PFSK-1 (cell line): ENCODE measurements around the gene DNAJB11.

Experiments
- FOXP2 ChIP-seq: optimal IDR thresholded peaks from 2 replicates; pipeline ENCODE3; 2011; ENCODE audit warnings: borderline replicate concordance, control low read depth, inconsistent platforms; ENCODE audit not compliant: insufficient read depth; ENCODE audit errors: extremely low read length, extremely low read depth
- POLR2AphosphoS5 ChIP-seq: IDR thresholded peaks from 2 replicates; pipeline ENCODE4 v1.6.1; 2012; ENCODE audit warnings: low read depth, mild to moderate bottlenecking, control low read depth, low read length, moderate library complexity
- SIN3A ChIP-seq: IDR thresholded peaks from 2 replicates; pipeline ENCODE4 v1.6.1; 2012; ENCODE audit warnings: mild to moderate bottlenecking, low read length, moderate library complexity, borderline replicate concordance; ENCODE audit not compliant: insufficient read depth
- TAF1 ChIP-seq: IDR thresholded peaks from 2 replicates; pipeline ENCODE4 v1.6.1; 2012; ENCODE audit warnings: low read length, control low read depth, borderline replicate concordance; ENCODE audit not compliant: insufficient read depth
- TF ChIP-seq, protein P1 (sequence below), 2 experiments: IDR thresholded peaks; 2 replicates each; pipeline versions ENCODE4 v1.6.1 to v1.8.0; 2011 to 2012; ENCODE audit warnings: low read depth in 2 of 2, low read length in 2 of 2, control low read depth in 1 of 2, inconsistent platforms in 1 of 2, mild to moderate bottlenecking in 1 of 2, moderate library complexity in 1 of 2; ENCODE audit not compliant: insufficient read depth in 1 of 2

DNAJB11 gene

DNA sequence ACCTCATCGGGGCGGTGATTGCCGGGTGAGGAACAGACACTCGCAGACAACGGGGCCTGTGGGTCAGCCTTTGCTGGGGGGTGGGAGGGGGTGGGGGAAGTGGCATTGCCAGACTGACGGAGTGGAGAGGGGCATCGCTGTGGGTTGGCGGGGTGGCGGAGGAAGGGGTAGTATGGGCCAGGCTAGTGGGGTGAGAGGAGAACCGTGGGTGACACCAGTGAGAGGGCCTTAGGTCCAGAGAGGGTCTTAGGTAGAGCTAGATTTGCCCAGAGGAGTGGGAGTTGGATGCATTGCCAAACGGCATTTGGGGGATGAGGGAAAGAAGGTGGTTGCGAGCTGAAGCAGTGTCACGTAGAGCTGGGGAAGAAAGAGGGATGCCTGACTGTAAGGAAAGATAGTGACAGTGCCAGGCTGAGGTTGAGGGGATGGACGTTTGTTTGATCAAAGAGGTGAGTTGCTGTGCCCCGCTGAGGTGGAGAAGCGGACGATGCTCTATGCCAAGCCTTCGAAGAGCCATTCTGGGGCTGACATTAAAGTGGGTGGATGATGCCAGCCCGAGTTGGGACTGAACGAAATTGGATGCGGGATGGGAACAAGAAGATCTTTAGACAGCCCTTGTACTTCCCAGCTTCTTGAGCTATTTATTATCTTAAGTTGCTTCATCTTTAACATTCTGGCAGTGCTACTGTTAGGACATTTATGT is 572 bp downstream of the DNAJB11 start:
- TF ChIP-seq SIN3A (no peak), FOXP2 (no peak), POLR2AphosphoS5 (no peak), TAF1 (no peak)
- TF ChIP-seq, protein P1, sequence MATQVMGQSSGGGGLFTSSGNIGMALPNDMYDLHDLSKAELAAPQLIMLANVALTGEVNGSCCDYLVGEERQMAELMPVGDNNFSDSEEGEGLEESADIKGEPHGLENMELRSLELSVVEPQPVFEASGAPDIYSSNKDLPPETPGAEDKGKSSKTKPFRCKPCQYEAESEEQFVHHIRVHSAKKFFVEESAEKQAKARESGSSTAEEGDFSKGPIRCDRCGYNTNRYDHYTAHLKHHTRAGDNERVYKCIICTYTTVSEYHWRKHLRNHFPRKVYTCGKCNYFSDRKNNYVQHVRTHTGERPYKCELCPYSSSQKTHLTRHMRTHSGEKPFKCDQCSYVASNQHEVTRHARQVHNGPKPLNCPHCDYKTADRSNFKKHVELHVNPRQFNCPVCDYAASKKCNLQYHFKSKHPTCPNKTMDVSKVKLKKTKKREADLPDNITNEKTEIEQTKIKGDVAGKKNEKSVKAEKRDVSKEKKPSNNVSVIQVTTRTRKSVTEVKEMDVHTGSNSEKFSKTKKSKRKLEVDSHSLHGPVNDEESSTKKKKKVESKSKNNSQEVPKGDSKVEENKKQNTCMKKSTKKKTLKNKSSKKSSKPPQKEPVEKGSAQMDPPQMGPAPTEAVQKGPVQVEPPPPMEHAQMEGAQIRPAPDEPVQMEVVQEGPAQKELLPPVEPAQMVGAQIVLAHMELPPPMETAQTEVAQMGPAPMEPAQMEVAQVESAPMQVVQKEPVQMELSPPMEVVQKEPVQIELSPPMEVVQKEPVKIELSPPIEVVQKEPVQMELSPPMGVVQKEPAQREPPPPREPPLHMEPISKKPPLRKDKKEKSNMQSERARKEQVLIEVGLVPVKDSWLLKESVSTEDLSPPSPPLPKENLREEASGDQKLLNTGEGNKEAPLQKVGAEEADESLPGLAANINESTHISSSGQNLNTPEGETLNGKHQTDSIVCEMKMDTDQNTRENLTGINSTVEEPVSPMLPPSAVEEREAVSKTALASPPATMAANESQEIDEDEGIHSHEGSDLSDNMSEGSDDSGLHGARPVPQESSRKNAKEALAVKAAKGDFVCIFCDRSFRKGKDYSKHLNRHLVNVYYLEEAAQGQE (IDR thresholded peaks at IDR 0.05; ENCODE audit: insufficient read depth in 1 of 2, low read depth in 2 of 2, low read length in 2 of 2), result no peak

DNA sequence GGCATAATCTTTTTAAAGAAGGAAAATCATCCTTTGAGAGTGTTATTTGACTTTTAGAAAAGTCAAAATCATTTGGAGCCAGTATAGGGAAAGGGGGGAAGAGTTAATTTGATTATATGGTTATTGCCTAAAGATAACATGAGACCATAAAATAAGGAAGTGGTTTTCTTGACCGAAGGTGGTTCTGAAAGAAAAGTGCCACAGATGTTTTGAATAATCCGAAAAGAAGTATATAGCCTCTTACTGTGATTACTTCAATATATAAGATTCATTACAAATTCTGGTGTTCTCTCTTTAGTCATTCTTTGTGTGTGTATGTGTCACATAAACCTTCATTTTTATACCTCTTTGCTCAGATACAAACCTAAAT is 1.1 kb downstream of the DNAJB11 start:
- TF ChIP-seq, protein P1 (IDR thresholded peaks at IDR 0.05; ENCODE audit: insufficient read depth in 1 of 2, low read depth in 2 of 2, low read length in 2 of 2), result no peak
- TF ChIP-seq FOXP2 (no peak), TAF1 (no peak), POLR2AphosphoS5 (no peak), SIN3A (no peak)

DNA sequence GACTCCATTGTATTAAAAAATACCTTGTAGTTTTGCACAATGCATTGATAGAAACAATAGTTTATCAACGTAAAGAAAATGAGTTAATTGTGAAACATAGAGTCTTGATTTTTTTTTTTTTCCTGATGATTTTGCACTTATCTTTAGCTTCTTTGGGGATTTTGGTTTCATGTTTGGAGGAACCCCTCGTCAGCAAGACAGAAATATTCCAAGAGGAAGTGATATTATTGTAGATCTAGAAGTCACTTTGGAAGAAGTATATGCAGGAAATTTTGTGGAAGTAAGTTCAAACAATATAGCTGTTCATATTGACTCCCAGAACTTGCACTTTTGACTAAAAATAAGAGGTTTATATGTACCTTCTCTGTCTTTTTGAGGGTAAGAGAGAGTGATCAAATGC is 7.0 kb downstream of the DNAJB11 start:
- TF ChIP-seq TAF1 (no peak), FOXP2 (no peak), POLR2AphosphoS5 (no peak), SIN3A (no peak)
- TF ChIP-seq, protein P1 (IDR thresholded peaks at IDR 0.05; ENCODE audit: insufficient read depth in 1 of 2, low read depth in 2 of 2, low read length in 2 of 2), result no peak

- TF ChIP-seq TAF1 (no peak), POLR2AphosphoS5 (no peak), SIN3A (no peak), FOXP2 (no peak)
- TF ChIP-seq, protein P1 (IDR thresholded peaks at IDR 0.05; ENCODE audit: insufficient read depth in 1 of 2, low read depth in 2 of 2, low read length in 2 of 2), result no peak
Measured at GRCh38 chr3:186580785-186581184, 10.3 kb downstream of the DNAJB11 start.

DNA sequence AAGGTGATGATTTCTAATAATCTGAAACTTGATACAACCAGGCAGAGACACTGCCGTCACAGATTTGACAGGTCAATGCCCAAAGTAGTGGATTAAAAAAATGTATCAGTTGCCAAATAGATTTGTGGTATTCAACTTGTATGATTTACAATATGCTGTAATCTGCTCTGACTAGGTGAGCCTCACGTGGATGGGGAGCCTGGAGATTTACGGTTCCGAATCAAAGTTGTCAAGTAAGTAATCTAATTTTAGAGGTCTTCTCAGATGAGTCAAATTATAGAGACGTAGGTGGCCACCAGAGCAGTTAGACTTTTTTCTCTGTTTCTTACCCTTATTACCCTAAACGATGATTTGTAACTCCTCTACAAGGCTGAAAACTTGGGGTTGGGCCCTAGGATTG is 12.0 kb downstream of the DNAJB11 start:
- TF ChIP-seq SIN3A (no peak), FOXP2 (no peak), TAF1 (no peak), POLR2AphosphoS5 (no peak)
- TF ChIP-seq, protein P1 (IDR thresholded peaks at IDR 0.05; ENCODE audit: insufficient read depth in 1 of 2, low read depth in 2 of 2, low read length in 2 of 2), result no peak
